ENCODE data around the gene IFT43. TPM values are rescaled to one million over a fixed set of nuclear protein-coding genes. Genes with fewer than 3 reads are reported as not detected.

Gene IFT43
- total RNA-seq, 2 donors from 2014 or later: 43.1 to 48.5 TPM

- ATAC-seq: no peak
- intact Hi-C loops (cut with DNase I): loop anchor here (2.0 to 10.0 kb wide), 6 partner anchors 299 to 594 kb away; no protein-coding TSS in a partner anchor
- no peak for DNase-seq
Measured at GRCh38 chr14:76053572-76054355, 68.2 kb downstream of the IFT43 start.

DNA sequence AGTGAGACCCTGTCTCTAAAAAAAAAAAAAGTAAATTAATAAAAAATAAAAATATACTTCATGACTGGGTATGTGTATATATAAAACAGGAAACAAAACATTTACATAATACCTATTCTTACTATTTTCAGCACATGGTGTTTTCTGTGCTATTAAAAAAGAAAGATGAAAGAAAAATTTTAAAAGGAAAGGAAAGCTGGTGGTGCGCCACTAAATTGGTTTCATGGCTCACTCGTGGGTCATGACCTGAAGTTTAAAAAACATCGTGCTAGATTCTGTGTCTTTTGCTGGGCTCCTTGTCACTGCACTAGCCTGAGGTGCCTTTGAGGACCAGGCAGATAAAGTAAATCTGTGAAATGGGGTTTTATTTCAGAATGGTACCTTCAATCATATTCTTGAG is 69.8 kb downstream of the IFT43 start:
- intact Hi-C loops (cut with DNase I): loop anchor here (10.0 kb wide), 3 partner anchors 299 to 589 kb away; no protein-coding TSS in a partner anchor
- ATAC-seq (no peak), DNase-seq (no peak)

GRCh38 chr14:76056128-76056527 is 70.6 kb downstream of the IFT43 start:
- intact Hi-C loops (cut with DNase I): loop anchor here (10.0 kb wide), 3 partner anchors 299 to 589 kb away; no protein-coding TSS in a partner anchor
- no peak for ATAC-seq
- no peak for DNase-seq

GRCh38 chr14:76057914-76058313 is 72.4 kb downstream of the IFT43 start:
- ATAC-seq: peak in 1 of 2 donors; percentile 46
- intact Hi-C loops (cut with DNase I): loop anchor here (10.0 kb wide), 3 partner anchors 297 to 587 kb away; no protein-coding TSS in a partner anchor
- DNase-seq: no peak

DNA sequence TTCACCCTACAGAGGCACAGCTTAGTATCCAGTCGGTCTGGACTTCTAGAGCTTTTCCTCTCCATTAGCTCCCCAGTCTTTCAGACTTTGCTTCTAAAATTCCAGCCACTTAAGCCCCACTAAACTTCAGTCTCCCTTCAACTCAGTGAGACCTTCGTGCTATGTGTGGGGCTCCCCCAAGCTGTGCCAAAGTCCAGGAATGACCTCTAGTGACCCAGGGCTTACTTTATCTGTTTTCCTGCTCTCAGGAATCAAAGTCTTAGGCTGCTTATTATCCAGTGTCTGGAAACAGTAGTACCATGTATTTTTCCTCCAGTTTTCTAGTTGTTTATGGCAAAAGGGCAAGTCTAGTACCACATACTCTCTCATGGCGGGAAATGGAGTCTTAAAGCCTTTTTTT is 77.8 kb downstream of the IFT43 start:
- intact Hi-C loops (cut with DNase I): no loop called here

DNA sequence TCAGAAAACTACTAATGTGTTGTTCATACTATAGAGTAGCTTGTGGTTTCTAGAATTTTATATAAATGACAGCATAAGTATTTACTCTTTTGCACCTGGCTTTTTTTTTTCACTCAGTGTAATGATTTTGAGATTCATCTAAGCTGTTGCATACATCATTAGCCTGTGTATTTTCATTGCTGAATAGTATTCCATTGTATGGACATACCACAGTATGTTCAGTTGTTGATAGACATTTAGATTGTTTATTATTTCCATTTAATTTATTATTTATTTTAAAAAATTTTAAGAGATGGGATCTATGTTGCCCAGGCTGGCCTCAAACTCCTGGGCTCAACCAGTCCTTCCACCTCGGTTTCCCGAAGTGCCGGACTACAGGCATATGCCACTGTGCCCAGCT is 80.0 kb downstream of the IFT43 start:
- no peak for ATAC-seq
- no peak for DNase-seq
- intact Hi-C loops (cut with DNase I): no loop called here

More for the DNA sequence above, 77.8 kb downstream of the IFT43 start:
- no peak for ATAC-seq
- DNase-seq: no peak

DNA sequence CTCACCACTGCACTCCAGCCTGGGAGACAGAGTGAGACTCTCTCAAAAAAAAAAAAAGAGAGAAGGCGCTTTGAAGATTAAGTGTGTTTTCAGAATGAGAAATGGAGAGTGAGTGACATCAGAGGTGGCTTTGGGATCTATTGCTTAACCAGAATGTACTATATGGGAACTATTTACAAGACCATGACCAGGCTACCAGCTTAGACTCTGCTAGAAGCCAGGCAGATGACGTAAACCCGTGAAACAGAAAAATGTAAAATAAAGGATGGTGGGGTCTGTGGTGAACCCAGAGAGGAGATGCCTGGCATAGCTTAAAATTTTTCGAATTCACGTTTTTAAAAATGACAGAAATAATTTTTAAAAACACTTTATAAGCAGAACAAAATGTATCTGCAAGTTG is 82.0 kb downstream of the IFT43 start:
- intact Hi-C loops (cut with DNase I): no loop called here
- ATAC-seq (no peak), DNase-seq (no peak)

DNA sequence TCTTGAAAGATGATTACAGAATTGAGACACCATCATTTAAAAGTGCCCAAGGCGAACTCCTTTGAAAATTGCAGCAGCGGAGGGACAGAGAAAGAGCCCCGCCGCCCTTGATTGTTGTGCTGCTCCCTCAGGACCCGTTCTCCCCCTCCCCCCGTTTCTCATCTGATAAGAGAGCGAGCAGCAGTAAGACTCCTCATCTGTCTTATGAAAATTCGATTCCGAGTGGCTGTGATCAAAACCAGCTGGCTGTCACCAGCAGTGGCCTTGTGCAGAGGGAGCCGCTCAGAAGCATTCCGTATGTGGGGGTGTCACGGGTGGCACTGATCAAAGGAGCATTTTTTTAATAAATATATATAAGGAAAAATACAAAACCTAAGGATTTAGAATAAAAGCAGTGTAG is 88.2 kb downstream of the IFT43 start:
- ATAC-seq: no peak
- DNase-seq: no peak
- intact Hi-C loops (cut with DNase I): no loop called here

DNA sequence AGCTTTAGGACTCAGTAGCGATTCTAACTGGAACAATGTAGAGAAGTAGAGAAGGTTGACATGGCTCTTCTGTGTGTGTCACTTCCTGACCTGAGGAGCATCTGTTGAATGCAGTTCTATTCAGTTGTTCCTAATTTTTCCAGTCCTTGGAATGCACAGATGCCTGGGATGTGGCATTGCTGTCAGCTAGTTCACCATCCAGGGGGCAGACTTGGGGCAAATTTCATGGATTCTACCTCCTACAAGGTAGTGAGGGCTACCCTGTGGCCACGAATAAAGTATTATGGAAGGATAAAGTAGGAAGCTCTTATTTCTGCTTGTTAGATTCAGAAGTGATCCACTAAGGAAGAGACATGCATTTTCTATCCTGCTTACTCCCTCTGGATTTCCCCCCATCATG is 91.8 kb downstream of the IFT43 start:
- ATAC-seq: no peak
- intact Hi-C loops (cut with DNase I): no loop called here
- DNase-seq: no peak

DNA sequence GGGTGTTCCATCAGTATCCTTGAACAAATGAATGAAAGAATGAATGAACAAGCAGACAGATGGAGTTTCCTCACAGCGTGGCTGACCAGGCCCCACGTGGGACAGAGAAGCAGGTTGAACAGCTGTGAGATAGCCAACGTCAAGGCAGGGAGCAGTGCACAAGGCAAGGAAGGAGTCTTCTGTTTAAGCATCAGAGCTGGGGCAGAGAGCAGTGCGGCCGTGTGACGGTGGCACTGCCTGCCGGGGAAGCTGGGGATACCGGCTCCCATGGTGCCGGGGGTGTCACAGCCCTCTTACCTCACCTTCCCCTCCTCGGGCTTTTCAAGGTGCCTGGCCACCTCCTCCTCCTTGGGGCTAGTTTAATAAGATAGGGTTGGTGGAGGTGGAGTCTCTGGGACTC is 92.9 kb downstream of the IFT43 start:
- intact Hi-C loops (cut with DNase I): no loop called here
- ATAC-seq (no peak), DNase-seq (no peak)

DNA sequence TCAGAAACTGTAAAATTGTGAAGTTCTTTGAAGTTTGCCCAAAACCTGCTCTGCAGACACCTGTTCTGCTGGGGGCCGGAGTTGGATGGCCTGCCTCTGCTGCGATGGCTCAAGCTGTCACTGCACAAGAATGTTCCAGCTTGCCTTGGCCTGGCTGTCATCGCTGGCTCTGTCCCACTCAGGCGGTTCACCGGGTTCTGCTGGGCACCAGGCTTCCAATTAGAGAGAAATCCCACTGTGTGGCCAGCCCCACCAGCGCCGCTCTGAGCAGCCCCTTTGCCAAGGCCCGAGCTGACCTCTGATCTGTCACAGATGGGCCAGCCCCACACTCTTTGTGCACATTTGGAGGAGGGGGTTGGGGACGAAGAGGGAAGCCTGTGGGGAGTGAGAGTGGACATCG is 94.5 kb downstream of the IFT43 start:
- peak; percentile 59 to 78 for ATAC-seq
- intact Hi-C loops (cut with DNase I): no loop called here
- no peak for DNase-seq

GRCh38 chr14:76080471-76080870 is 94.9 kb downstream of the IFT43 start:
- ATAC-seq (peak in 1 of 2 donors; percentile 36), DNase-seq (no peak)
- intact Hi-C loops (cut with DNase I): no loop called here

DNA sequence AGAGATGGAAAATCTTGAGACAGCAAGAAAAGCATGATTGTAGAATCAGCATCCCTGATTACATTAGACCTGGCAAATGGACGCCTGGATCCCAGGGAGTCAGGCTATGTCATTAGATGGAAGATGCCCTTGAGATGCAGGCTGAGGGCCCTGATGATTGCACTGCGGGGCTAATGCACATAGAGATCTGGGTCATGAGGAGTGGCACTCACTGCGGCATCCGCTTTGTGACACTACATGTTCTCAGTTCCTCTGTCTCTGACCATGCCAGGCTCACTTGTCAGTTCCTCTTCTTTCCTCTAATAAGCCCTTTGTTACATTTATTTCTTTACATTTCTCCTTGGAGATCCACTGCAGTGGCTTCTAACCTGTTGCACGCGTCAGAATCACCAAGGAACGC is 96.1 kb downstream of the IFT43 start:
- intact Hi-C loops (cut with DNase I): no loop called here
- no peak for DNase-seq
- no peak for ATAC-seq

- intact Hi-C loops (cut with DNase I): no loop called here
- DNase-seq (no peak), ATAC-seq (no peak)
Measured at GRCh38 chr14:76083796-76084765, 98.5 kb downstream of the IFT43 start.

DNA sequence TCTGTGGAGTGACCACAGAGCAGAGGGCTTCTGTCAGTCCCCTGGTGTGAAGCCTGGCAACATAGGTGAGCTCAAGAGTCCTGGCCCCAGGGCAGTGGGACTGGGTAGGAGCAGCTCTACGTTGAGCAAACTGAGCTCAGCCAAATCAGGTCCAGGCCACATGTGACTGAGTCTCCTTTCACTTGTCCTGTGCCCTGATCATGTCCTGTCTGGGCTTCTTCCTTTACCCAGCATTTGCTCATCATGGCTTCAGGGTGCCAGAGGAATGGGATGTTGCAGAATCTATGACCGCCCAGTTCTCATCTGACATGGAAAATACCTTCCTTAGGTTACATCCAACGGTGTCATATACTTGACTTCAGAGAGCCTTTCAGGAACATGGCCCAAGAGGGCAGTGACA is 99.8 kb downstream of the IFT43 start:
- ATAC-seq: no peak
- intact Hi-C loops (cut with DNase I): no loop called here
- no peak for DNase-seq

DNA sequence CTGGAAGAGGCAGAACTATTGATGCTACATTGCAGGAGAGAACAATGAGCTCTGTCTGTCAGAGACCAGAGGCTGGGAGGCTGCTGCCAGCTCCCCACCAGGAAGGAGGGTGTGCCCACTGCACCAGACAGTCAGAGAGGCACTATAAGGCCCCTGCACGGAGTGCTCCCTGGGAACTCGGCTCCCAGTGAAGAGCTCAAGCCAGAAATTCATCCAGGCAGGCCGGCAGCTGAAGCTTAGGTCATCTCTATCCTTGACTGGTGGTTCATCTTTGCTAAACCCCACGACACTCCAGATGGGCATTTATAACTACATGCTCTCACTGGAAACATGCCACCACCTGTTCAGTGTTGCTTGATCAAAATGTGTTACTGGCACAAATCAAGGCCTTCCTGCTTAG is 101.1 kb downstream of the IFT43 start:
- ATAC-seq (no peak), DNase-seq (no peak)
- intact Hi-C loops (cut with DNase I): no loop called here

GRCh38 chr14:76088326-76088725 is 102.8 kb downstream of the IFT43 start:
- DNase-seq (no peak), ATAC-seq (no peak)
- intact Hi-C loops (cut with DNase I): no loop called here

DNA sequence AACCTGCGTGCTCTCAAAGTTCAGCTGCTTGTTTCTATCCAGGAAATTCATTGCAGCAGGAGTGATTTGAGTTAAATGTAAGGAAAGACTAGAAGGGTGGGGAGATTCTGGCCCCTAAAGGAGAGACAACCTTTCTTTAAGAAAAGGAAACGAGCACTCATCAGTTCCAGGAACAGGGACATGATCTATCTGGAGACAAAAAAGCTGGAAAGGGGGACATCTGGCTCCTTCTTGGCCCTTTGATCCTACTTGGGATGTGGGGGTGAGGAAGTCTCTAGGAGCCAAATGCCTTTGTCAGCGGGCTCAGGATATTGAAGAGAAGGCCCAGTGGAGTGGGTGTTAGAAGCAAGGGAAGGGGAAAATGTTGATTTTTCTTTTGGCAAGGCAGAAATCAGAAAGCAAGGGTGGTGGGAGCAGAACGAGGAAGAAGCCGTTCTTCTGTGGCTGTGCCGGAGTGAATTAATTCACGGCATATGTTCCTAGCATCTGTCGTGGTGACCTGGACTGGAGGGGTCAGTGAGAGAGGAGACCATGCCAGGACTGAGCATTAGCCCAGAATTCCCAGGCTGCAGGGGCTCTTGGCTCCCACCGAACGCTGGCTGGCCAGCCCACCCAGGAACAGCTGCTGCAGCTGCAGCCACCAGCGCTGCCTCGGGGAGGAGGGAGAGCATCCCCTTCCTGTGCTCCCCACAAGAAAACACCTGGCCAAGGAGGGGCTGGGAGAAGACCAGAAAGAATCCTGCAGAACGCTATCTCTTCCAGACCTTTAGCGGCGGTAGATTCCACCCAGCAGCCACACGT is 103.4 kb downstream of the IFT43 start:
- ATAC-seq (peak in 1 of 2 donors; percentile 30), DNase-seq (no peak)
- intact Hi-C loops (cut with DNase I): no loop called here

DNA sequence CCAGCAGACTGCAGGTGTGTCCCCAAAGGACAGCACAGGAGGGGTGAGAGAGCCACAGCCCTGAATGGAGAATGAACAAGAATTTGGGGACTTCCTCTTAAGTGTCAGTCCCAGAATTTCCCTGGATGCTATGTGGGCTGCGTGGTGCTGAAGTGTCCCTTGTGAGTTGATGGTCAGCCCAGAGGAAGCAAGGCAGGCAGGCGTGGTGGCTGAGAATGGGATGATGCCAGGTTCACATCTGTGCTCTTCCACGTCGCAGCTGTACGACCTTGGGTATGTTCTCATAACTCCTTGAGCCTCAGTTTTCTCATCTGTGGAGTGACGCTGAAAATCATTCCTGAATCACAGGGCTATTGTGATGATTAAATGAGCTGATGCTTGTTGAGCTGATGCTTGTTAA is 104.0 kb downstream of the IFT43 start:
- ATAC-seq: peak in 1 of 2 donors; percentile 49
- DNase-seq: no peak
- intact Hi-C loops (cut with DNase I): no loop called here

Measured in left cardiac atrium (tissue), 4 donors.